ENCODE results near the gene EARS2. TPM values are rescaled to one million over a fixed set of nuclear protein-coding genes. Genes with fewer than 3 reads are reported as not detected.
A peak's percentile ranks its signal among the peaks of the same experiment; 100 is the strongest.

Gene EARS2
- polyA plus RNA-seq, 1 of the 3 experiments (the other 2 are of a cell fraction) = 23.2 TPM

GRCh38 chr16:23556881-23557778, at the start of gene EARS2, which contains the start of gene UBFD1 (continued):
- TF ChIP-seq, protein P1, sequence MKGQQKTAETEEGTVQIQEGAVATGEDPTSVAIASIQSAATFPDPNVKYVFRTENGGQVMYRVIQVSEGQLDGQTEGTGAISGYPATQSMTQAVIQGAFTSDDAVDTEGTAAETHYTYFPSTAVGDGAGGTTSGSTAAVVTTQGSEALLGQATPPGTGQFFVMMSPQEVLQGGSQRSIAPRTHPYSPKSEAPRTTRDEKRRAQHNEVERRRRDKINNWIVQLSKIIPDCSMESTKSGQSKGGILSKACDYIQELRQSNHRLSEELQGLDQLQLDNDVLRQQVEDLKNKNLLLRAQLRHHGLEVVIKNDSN (IDR thresholded peaks at IDR 0.05; ENCODE audit: borderline replicate concordance, low read depth) = peak; percentile 92
- TF ChIP-seq TEAD4 (IDR thresholded peaks at IDR 0.05; ENCODE audit: borderline replicate concordance, insufficient read depth) (no peak), MEF2A (IDR thresholded peaks at IDR 0.05; ENCODE audit: borderline replicate concordance, low read depth) (no peak; the same call in 1 of the 2 replicates), POLR2AphosphoS5 (IDR thresholded peaks at IDR 0.05; ENCODE audit: low read depth, low read length) (no peak), SMC3 (IDR thresholded peaks at IDR 0.05; ENCODE audit: low read depth, low read length) (peak; percentile 34; the same call in 1 of the 2 replicates), MXI1 (IDR thresholded peaks at IDR 0.05; ENCODE audit: low read depth, low read length) (peak; percentile 99), ELF1 (IDR thresholded peaks at IDR 0.05) (peak; percentile 52; the same call in 1 of the 2 replicates), RAD21 (IDR thresholded peaks at IDR 0.05; ENCODE audit: low read length) (peak; percentile 28; the same call in 1 of the 2 replicates), RFX5 (IDR thresholded peaks at IDR 0.05; ENCODE audit: low read length) (peak; percentile 55; the same call in 1 of the 2 replicates)
- TF ChIP-seq, protein P2, sequence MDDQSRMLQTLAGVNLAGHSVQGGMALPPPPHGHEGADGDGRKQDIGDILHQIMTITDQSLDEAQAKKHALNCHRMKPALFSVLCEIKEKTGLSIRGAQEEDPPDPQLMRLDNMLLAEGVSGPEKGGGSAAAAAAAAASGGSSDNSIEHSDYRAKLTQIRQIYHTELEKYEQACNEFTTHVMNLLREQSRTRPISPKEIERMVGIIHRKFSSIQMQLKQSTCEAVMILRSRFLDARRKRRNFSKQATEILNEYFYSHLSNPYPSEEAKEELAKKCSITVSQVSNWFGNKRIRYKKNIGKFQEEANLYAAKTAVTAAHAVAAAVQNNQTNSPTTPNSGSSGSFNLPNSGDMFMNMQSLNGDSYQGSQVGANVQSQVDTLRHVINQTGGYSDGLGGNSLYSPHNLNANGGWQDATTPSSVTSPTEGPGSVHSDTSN (IDR thresholded peaks at IDR 0.05) = peak; percentile 98

- H3K27ac ChIP-seq (ENCODE audit: low read depth in 2 of 2, low read length in 1 of 2) = no peak overlapping the region; a peak in 1 of 4 replicates
- peaks cover 5 to 6% of the 10 kb centered on the region in 2 experiments for H3K36me3 ChIP-seq (replicated peaks in 1 of 2; ENCODE audit: control insufficient read depth in 1 of 2, insufficient read depth in 2 of 2, low read length in 1 of 2)
- no peak for TF ChIP-seq RFX5 (IDR thresholded peaks at IDR 0.05; ENCODE audit: low read length)
- TF ChIP-seq RAD21 (IDR thresholded peaks at IDR 0.05; ENCODE audit: low read length) = peak; percentile 25
- POLR2A ChIA-PET = no interaction called here
- no peaks in the 10 kb centered on the region for H3F3A ChIP-seq (replicated peaks; ENCODE audit: insufficient read depth)
- H3K79me2 ChIP-seq (ENCODE audit: insufficient read depth) = peaks cover 40% of the 10 kb centered on the region
- no peak overlapping the region; a peak in 1 of 4 replicates for H3K4me3 ChIP-seq (ENCODE audit: low read depth in 2 of 2, low read length in 1 of 2)
- peak; percentile 42 for DNase-seq
- H2AFZ ChIP-seq (ENCODE audit: low read depth) = peak overlapping the region; percentile 96; the same call in 1 of the 2 replicates
- no peaks in the 10 kb centered on the region for H3K27me3 ChIP-seq (ENCODE audit: insufficient read depth)
- WGBS (ENCODE audit: low lambda C conversion rate) = 79% methylated on average over 11 of the region's 11 CpGs
- no peaks in the 10 kb centered on the region for H3K9me2 ChIP-seq
- no peak overlapping the region for H3K9ac ChIP-seq
- H3K4me1 ChIP-seq (ENCODE audit: control insufficient read depth in 1 of 2, insufficient read depth in 2 of 2, low read depth in 1 of 2, low read length in 1 of 2) = peaks cover 0 to 7% of the 10 kb centered on the region in 2 experiments; a peak in 1 of 4 replicates
- no peaks in the 10 kb centered on the region for H3K9me3 ChIP-seq
- CTCF ChIA-PET = interaction anchor here (0.6 to 2.2 kb wide), 17 partner anchors 9 to 83 kb away, joined by 3 to 17 read pairs (median 4); partner anchors contain the start of genes EARS2 and UBFD1
- H3K4me2 ChIP-seq = no peak overlapping the region
- H4K20me1 ChIP-seq (ENCODE audit: insufficient read depth) = 0 out of 2 replicates have a peak, but pooled peaks cover 8% of the 10 kb centered on the region
Measured at GRCh38 chr16:23597003-23597756, 40.0 kb upstream of the EARS2 start.

Measured in SK-N-SH (cell line).